HG03025 (cell line): ENCODE measurements around the gene MMP20.

ENCODE experiments used
- ATAC-seq: cut with Tn5 transposase; IDR thresholded peaks from one replicate; pipeline ENCODE4 v1.9.1; 2021; ENCODE audit warnings: mild to moderate bottlenecking, moderate library complexity; ENCODE audit not compliant: unreplicated experiment, low FRiP score

The MMP20 gene

GRCh38 chr11:102623998-102624397 lies 1.1 kb downstream of the MMP20 start:
- ATAC-seq, result no peak

DNA sequence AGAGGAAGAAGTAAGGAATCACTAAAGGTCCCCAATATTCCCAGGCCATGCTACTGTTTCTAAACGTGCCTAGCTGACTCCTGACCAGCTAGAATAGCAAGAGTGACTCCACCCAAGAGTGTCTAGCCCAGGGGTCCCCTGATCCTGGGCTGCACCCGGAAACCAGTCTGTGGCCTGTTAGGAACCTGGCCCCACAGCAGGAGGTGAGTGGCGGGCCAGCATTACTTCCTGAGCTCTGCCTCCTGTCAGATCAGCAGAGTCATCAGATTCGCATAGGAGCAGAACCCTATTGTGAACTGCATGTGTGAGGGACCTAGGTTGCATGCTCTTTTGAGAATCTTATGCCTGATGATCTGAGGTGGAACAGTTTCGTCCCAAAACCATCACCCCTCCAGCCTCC lies 2.0 kb downstream of the MMP20 start:
- no peak for ATAC-seq

DNA sequence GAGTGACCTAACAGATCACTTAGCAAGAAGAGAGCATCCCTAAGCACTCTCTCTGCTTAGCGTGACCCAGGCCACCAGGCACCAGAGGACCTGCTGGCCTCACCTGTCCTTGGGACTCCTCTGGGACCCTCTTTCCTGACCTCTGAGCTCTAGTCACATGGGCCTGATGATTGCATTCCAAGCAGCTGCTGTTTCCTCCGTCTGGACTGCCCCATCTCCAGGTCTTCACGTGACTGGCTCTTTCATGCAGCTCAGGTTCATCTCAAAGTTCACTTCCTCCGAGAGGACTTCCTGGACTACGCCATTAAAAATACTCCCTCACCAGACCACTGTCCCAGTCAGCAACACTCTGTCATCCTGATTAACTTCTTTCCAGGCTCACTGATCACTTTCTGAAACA lies 2.9 kb downstream of the MMP20 start:
- ATAC-seq, result no peak

GRCh38 chr11:102620818-102621561 lies 4.1 kb downstream of the MMP20 start:
- ATAC-seq, result no peak

DNA sequence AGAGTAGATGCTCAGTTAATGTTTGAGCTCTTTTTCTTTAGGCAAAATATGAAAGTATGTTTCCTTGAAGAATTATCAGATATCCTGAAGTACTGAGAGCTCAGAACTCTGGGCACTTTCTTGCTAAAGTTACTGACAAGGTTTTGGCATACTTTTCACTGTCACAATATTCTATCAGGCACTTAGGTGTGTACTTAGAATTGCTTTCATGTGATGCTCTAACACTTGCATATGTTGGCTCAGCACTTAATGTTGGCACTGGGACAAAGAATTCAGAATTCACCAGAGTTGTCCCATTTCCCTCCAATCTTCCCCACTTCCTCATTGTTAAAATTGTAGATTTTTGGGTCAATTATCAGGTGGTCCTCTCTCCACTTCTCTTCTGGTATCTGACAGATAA lies 5.0 kb downstream of the MMP20 start:
- no peak for ATAC-seq

GRCh38 chr11:102617466-102618008 lies 7.6 kb downstream of the MMP20 start:
- ATAC-seq, result no peak

DNA sequence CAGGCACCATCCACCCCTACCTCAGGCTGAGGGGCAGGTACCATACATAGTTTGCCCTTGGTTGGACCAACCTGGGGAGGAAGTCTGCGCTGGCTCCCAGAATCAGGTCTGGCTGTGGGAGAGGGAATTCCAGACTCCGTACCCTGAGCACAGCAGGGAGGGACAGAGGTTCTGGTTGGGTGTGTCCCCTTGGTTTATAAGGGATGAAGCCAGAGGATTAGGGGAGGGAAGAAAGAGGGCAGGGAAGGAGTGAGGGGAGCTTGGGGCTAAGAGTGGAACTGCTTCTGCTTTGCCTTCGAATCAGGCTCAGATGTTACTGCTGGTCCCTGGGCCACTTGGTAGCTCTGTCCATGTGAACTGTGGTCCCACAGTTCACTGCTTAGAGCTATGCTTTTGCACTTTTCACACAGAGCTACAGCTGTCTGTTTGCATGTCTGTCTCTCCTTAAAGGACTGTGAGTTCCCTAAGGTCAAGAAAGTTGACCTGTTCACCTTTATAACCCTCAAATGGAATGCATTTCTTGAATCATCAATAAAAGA lies 9.2 kb downstream of the MMP20 start:
- ATAC-seq, result no peak

DNA sequence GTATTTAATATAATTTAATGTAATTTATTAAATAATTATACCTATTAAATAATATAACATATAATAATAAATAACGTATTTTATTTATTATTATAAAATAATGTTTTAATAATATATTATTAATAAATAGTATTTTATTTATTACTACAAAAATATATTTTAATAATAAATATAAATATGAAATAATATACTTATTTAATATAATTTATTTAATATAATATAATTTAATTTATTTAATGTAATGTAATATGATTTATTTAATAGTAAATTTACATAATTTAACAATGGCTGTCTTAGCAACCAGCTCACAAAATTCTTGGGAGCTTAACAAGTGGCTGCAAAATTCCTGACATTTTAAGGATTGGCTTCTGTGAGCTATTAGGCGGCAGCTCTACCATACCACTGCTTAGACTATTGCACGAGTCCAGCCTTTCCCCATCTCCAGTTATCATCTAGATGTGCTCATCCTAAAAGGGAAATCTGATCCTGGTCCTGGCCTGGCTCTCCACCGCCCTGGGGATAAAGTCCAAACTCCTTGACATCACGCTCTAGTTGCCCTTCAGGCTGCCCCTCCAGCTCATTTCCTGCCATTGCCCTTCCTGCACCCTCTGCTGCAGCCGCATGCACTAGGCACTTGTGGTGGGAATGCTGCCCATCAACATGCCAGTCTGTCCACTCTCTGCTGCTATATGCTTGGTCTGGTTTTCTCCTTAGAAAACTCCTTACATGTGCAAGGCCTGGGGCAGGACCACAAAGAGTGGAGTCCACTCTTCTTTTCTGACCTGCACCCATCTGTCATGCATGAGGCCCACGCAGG lies 9.8 kb downstream of the MMP20 start:
- ATAC-seq, result no peak

GRCh38 chr11:102614485-102614884 lies 10.6 kb downstream of the MMP20 start:
- ATAC-seq, result no peak

GRCh38 chr11:102614031-102614430 lies 11.1 kb downstream of the MMP20 start:
- ATAC-seq, result no peak

DNA sequence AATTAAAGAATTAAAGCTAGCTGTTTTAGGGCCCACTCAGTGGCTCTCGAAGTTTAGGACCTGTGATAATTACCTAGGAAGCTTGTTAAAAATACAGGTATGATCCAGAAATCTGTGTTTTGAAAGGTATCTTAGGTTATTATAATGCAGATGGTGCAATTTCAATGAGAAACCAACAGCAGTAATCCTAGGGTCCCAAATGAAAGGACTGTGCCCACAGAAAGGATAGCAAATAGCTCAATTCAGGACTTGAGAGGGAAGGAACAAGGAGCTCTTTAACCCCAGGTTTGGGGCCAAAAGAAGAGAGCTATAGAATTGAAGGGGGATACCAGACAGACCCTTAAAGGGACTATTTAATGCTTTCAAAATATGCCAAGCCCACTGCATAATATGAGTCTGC lies 11.7 kb downstream of the MMP20 start:
- ATAC-seq, result no peak

GRCh38 chr11:102611291-102611690 lies 13.8 kb downstream of the MMP20 start:
- no peak for ATAC-seq

DNA sequence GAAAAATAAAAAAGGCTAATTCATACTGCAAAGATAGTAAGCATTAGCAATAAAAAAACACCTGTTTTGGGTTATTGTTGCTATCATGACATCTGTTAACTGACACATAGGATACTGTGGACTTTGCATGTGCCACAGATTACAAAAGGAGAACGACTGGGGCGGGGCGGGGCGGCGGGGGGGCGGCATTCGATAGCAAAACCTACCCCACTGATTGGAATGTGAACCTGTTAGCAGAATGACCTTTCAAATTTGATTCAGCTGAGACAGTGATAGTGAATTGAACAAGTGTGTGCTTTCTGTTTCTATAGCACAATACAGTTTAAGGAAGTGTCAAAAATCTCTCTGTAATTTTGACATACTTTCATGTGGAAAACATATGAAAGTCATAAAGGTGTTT lies 14.9 kb downstream of the MMP20 start:
- peak; percentile 45 for ATAC-seq

DNA sequence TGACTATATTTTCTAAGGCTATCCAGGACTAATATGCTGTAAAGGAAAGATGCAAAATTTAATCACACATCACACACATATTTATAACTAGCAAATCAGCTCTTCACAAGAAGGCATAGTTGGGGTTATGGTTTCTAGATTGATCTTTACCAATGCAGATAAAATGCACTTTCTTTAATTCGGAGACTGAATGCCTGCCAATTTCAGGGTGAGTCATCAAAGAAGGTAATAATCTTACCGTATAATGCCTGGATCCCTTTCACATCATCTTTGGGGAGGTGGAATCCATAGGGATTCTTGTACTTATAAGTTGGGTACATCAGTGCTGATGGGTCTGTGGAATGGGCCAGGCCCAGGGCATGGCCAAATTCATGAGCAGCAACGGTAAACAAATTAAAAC lies 16.4 kb downstream of the MMP20 start:
- ATAC-seq, result no peak

DNA sequence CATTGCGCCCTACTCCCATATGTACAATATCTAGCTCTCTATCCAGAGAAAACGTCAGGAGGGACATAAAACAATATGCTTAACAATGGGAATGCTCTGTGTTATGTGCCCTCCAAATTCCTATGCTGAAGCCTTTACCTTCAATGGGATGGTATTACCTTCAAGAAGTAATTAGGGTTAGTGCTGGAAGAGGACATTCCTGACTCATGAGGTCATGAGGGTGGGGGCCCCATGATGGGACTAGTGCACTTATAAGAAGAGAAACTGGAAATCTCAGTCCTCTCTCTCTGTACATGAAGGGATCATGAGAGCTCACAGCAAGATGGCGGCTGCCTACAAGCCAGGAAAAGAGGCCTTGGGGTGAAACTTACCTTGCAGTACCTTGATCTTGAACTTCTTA lies 20.3 kb downstream of the MMP20 start:
- no peak for ATAC-seq

DNA sequence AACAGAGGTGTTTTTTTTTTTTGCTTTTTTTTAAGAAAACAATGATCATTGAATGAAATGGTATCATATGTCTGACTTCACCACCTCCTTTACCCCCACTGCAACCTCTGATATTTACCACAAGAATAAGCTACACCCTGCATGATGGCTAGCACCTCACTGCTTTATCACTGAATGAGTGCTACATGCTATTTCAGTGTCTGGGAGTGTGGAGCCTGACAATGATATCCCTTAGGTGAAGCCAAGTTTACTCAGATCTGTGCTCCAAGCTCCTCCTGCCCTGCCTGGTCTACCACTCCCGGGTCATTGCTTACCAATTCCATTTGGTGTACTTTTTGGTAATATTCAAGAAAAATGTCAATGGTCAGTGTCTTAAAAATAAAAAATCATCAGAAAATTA lies 21.1 kb downstream of the MMP20 start:
- ATAC-seq, result no peak

- ATAC-seq, result no peak
Measured at GRCh38 chr11:102603576-102603975, 21.6 kb downstream of the MMP20 start.

GRCh38 chr11:102603091-102603490 lies 22.0 kb downstream of the MMP20 start:
- ATAC-seq, result no peak

DNA sequence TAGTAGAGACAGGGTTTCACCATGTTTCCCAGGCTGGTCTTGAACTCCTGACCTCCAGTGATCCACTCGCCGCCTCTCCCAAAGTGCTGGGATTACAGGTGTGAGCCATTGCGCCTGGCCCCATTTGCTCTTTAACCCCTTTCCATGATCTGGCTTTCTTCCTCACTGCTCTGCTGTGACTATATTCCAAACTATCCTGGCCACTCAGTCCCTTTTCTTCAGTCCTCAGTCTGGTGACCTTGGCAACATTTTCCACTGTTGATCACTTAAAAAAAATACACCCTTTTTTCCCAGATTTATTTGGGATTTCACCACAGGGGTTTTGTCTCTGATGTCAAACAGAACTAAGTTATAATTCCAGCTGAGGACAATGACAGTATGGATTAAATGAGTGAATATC lies 24.5 kb downstream of the MMP20 start:
- no peak for ATAC-seq

GRCh38 chr11:102599642-102600261 lies 25.4 kb downstream of the MMP20 start:
- ATAC-seq, result no peak

GRCh38 chr11:102598272-102598671 lies 26.9 kb downstream of the MMP20 start:
- ATAC-seq, result no peak
